PC-9 (cell line): ENCODE results near the gene PLRG1.

Source experiments
- EZH2 ChIP-seq: fragments of 200-600 bp; sonication (generic); IDR thresholded peaks from 2 replicates; pipeline ENCODE4 v1.8.0; 2017; ENCODE audit warnings: antibody characterized with exemption, low read depth
- TF ChIP-seq, protein P1 (sequence below): fragments of 200-600 bp; sonication (generic); conservative IDR thresholded peaks from 2 replicates; pipeline ENCODE4 v1.6.1; 2017; ENCODE audit warnings: mixed run types, antibody characterized with exemption, mild to moderate bottlenecking, moderate library complexity

DNA sequence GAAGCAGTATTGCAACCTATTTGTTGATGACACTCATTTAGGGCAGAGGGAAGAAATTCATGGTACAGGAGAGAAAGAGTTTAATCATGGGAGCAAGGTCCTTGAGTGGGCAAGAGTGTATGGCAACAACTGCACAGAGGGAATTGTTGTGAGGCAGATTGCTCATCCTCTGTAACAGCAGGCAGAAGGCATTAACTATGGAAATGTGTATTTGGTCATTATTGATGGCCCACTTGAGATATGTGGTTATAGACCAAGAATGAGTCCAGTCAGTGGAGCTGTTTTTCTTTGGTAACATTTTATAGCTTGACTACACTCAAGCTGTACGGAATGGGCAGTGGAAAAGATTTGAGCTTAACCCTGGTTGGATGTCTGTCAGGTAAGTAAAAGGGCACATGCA, 15.9 kb downstream of the PLRG1 start:
- TF ChIP-seq, protein P1, sequence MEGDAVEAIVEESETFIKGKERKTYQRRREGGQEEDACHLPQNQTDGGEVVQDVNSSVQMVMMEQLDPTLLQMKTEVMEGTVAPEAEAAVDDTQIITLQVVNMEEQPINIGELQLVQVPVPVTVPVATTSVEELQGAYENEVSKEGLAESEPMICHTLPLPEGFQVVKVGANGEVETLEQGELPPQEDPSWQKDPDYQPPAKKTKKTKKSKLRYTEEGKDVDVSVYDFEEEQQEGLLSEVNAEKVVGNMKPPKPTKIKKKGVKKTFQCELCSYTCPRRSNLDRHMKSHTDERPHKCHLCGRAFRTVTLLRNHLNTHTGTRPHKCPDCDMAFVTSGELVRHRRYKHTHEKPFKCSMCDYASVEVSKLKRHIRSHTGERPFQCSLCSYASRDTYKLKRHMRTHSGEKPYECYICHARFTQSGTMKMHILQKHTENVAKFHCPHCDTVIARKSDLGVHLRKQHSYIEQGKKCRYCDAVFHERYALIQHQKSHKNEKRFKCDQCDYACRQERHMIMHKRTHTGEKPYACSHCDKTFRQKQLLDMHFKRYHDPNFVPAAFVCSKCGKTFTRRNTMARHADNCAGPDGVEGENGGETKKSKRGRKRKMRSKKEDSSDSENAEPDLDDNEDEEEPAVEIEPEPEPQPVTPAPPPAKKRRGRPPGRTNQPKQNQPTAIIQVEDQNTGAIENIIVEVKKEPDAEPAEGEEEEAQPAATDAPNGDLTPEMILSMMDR: no peak
- TF ChIP-seq EZH2: no peak
